Activated CD8-positive, alpha-beta T cell treated with anti-CD3 and anti-CD28 coated beads, Interleukin-2, amount 10 ng/mL, durations not matched to agents 7 days and 5 days (primary cell): Measurements from ENCODE around the gene MXI1. TPM values are rescaled to one million over a fixed set of nuclear protein-coding genes. Genes with fewer than 3 reads are reported as not detected.

Experiments used
- ATAC-seq: fragments of 150-1000 bp; cut with Tn5 transposase; one replicate; pipeline ENCODE4 v1.10.0; 2021; ENCODE audit warnings: moderate library complexity
- CTCF ChIA-PET: fragments of 350-600 bp; sonication (Branson Sonifier 250); formaldehyde crosslinking; loops from one replicate; lab custom pipeline; 2021; ENCODE audit warnings: antibody characterized with exemption; lab: Charles Lee
- POLR2A ChIA-PET: fragments of 350-600 bp; sonication (Branson Sonifier 250); formaldehyde crosslinking; loops from one replicate; lab custom pipeline; 2021; ENCODE audit warnings: antibody characterized with exemption; lab: Charles Lee
- DNase-seq: peaks from one replicate; pipeline ENCODE4 v3.0.0-alpha.2; 2020
- H3K27ac Mint-ChIP-seq: one replicate; pipeline ENCODE4 v1.8.0; 2021; ENCODE audit warnings: mild to moderate bottlenecking, mixed read lengths
- H3K27me3 Mint-ChIP-seq: one replicate; pipeline ENCODE4 v1.8.0; 2021; ENCODE audit warnings: low read depth, mixed read lengths
- H3K36me3 Mint-ChIP-seq: one replicate; pipeline ENCODE4 v1.8.0; 2021; ENCODE audit warnings: low read depth, mixed read lengths
- H3K4me1 Mint-ChIP-seq: one replicate; pipeline ENCODE4 v1.8.0; 2021; ENCODE audit warnings: low read depth, mixed read lengths
- H3K4me3 Mint-ChIP-seq: one replicate; pipeline ENCODE4 v1.8.0; 2021; ENCODE audit warnings: mild to moderate bottlenecking, mixed read lengths
- H3K9me3 Mint-ChIP-seq: one replicate; pipeline ENCODE4 v1.8.0; 2022; ENCODE audit warnings: mixed read lengths; ENCODE audit not compliant: insufficient read depth
- total RNA-seq, 2 experiments: library from RNA; stranded (reverse); gene quantifications; one replicate each; pipeline ENCODE4 v1.2.3, GENCODE V29; 2021

The MXI1 gene
- total RNA-seq, 2 experiments from 2014 or later = 11.3 to 12.3 TPM

GRCh38 chr10:110305767-110306451 is 98.5 kb downstream of the MXI1 start:
- ChIA-PET CTCF (interaction anchor here (0.7 to 5.8 kb wide), 33 partner anchors 10 to 547 kb away, joined by 3 to 64 read pairs (median 5); partner anchors contain the start of gene SMC3), POLR2A (interaction anchor here (0.8 to 2.2 kb wide), 6 partner anchors 10 to 241 kb away, joined by 3 to 10 read pairs (median 3); no protein-coding TSS in a partner anchor)
- Mint-ChIP-seq H3K27me3 (peaks cover 5% of the 10 kb centered on the region), H3K27ac (peak overlapping the region; percentile 97), H3K4me3 (peak overlapping the region; percentile 95), H3K9me3 (no peaks in the 10 kb centered on the region), H3K36me3 (peaks cover 31% of the 10 kb centered on the region), H3K4me1 (peaks cover 45% of the 10 kb centered on the region)
- ATAC-seq = peak; percentile 52
- peak; percentile 77 for DNase-seq

- ChIA-PET CTCF (interaction anchor here (0.7 to 5.8 kb wide), 23 partner anchors 16 to 375 kb away, joined by 3 to 64 read pairs (median 5); partner anchors contain the start of gene SMC3), POLR2A (interaction anchor here (0.9 kb wide), 1 partner anchor 195 kb away, joined by 3 read pairs; no protein-coding TSS in a partner anchor)
- H3K9me3 Mint-ChIP-seq = no peaks in the 10 kb centered on the region
- peaks cover 45% of the 10 kb centered on the region for H3K4me1 Mint-ChIP-seq
- no peak overlapping the region for H3K4me3 Mint-ChIP-seq
- ATAC-seq (no peak), DNase-seq (no peak)
- H3K36me3 Mint-ChIP-seq = peaks cover 26% of the 10 kb centered on the region
- H3K27ac Mint-ChIP-seq = no peak overlapping the region
- H3K27me3 Mint-ChIP-seq = peaks cover 5% of the 10 kb centered on the region
Measured at GRCh38 chr10:110306452-110306768, 99.0 kb downstream of the MXI1 start.

- no peak for ATAC-seq
- POLR2A ChIA-PET = no interaction called here
Measured at GRCh38 chr10:110307805-110308204, 100.4 kb downstream of the MXI1 start.

GRCh38 chr10:110310741-110311140 is 103.3 kb downstream of the MXI1 start:
- Mint-ChIP-seq H3K4me1 (peaks cover 25% of the 10 kb centered on the region), H3K9me3 (no peaks in the 10 kb centered on the region), H3K27ac (no peak overlapping the region), H3K27me3 (peaks cover 10% of the 10 kb centered on the region), H3K4me3 (no peak overlapping the region), H3K36me3 (no peaks in the 10 kb centered on the region)
- POLR2A ChIA-PET = interaction anchor here (1.3 kb wide), 1 partner anchor 192 kb away, joined by 3 read pairs; no protein-coding TSS in a partner anchor
- DNase-seq (no peak), ATAC-seq (no peak)
- CTCF ChIA-PET = interaction anchor here (0.6 to 2.3 kb wide), 17 partner anchors 43 to 569 kb away, joined by 3 to 17 read pairs (median 5); no protein-coding TSS in a partner anchor

More at GRCh38 chr10:110307805-110308204, 100.4 kb downstream of the MXI1 start:
- Mint-ChIP-seq H3K4me3 (no peak overlapping the region), H3K27ac (no peak overlapping the region), H3K36me3 (peaks cover 12% of the 10 kb centered on the region), H3K4me1 (peaks cover 36% of the 10 kb centered on the region), H3K9me3 (no peaks in the 10 kb centered on the region), H3K27me3 (peaks cover 6% of the 10 kb centered on the region)
- DNase-seq = no peak
- CTCF ChIA-PET = interaction anchor here (0.8 to 5.8 kb wide), 9 partner anchors 22 to 292 kb away, joined by 3 to 64 read pairs (median 31); partner anchors contain the start of gene SMC3

- peaks cover 13% of the 10 kb centered on the region for H3K27me3 Mint-ChIP-seq
- no peaks in the 10 kb centered on the region for H3K36me3 Mint-ChIP-seq
- no peak overlapping the region for H3K4me3 Mint-ChIP-seq
- ChIA-PET CTCF (interaction anchor here (1.0 to 3.4 kb wide), 14 partner anchors 44 to 289 kb away, joined by 3 to 25 read pairs (median 4); no protein-coding TSS in a partner anchor), POLR2A (no interaction called here)
- H3K9me3 Mint-ChIP-seq = no peaks in the 10 kb centered on the region
- no peak overlapping the region for H3K27ac Mint-ChIP-seq
- ATAC-seq = peak; percentile 69
- peak; percentile 47 for DNase-seq
- H3K4me1 Mint-ChIP-seq = peaks cover 18% of the 10 kb centered on the region
Measured at GRCh38 chr10:110311357-110311949, 104.0 kb downstream of the MXI1 start.

GRCh38 chr10:110312206-110312605 is 104.8 kb downstream of the MXI1 start:
- ChIA-PET CTCF (interaction anchor here (0.8 to 3.4 kb wide), 9 partner anchors 23 to 288 kb away, joined by 3 to 25 read pairs (median 4); no protein-coding TSS in a partner anchor), POLR2A (interaction anchor here (0.8 kb wide), 1 partner anchor 186 kb away, joined by 3 read pairs; no protein-coding TSS in a partner anchor)
- no peak for ATAC-seq
- Mint-ChIP-seq H3K4me1 (peaks cover 18% of the 10 kb centered on the region), H3K4me3 (no peak overlapping the region), H3K36me3 (no peaks in the 10 kb centered on the region), H3K9me3 (no peaks in the 10 kb centered on the region), H3K27me3 (peaks cover 13% of the 10 kb centered on the region), H3K27ac (no peak overlapping the region)
- no peak for DNase-seq

GRCh38 chr10:110313674-110314073 is 106.3 kb downstream of the MXI1 start:
- H3K4me3 Mint-ChIP-seq = no peak overlapping the region
- H3K27ac Mint-ChIP-seq = no peak overlapping the region
- ATAC-seq = no peak
- peaks cover 13% of the 10 kb centered on the region for H3K27me3 Mint-ChIP-seq
- H3K4me1 Mint-ChIP-seq = peaks cover 25% of the 10 kb centered on the region
- no peaks in the 10 kb centered on the region for H3K36me3 Mint-ChIP-seq
- ChIA-PET CTCF (interaction anchor here (0.8 to 3.4 kb wide), 9 partner anchors 13 to 286 kb away, joined by 3 to 25 read pairs (median 3); no protein-coding TSS in a partner anchor), POLR2A (interaction anchor here (0.7 kb wide), 1 partner anchor 648 kb away, joined by 3 read pairs; no protein-coding TSS in a partner anchor)
- H3K9me3 Mint-ChIP-seq = no peaks in the 10 kb centered on the region
- no peak for DNase-seq

- POLR2A ChIA-PET = no interaction called here
- no peak for ATAC-seq
- DNase-seq = no peak
- H3K9me3 Mint-ChIP-seq = no peaks in the 10 kb centered on the region
- H3K27me3 Mint-ChIP-seq = peaks cover 10% of the 10 kb centered on the region
- peaks cover 12% of the 10 kb centered on the region for H3K4me1 Mint-ChIP-seq
- H3K27ac Mint-ChIP-seq = no peak overlapping the region
- H3K4me3 Mint-ChIP-seq = no peak overlapping the region
- H3K36me3 Mint-ChIP-seq = no peaks in the 10 kb centered on the region
- CTCF ChIA-PET = interaction anchor here (1.0 to 1.4 kb wide), 2 partner anchors 35 to 229 kb away, joined by 3 to 5 read pairs; no protein-coding TSS in a partner anchor
Measured at GRCh38 chr10:110317866-110318850, 110.8 kb downstream of the MXI1 start.

GRCh38 chr10:110321869-110322620 is 114.6 kb downstream of the MXI1 start:
- Mint-ChIP-seq H3K4me3 (no peak overlapping the region), H3K9me3 (peaks cover 5% of the 10 kb centered on the region), H3K36me3 (peaks cover 5% of the 10 kb centered on the region), H3K27ac (no peak overlapping the region), H3K4me1 (peaks cover 18% of the 10 kb centered on the region), H3K27me3 (peaks cover 20% of the 10 kb centered on the region)
- ATAC-seq = no peak
- ChIA-PET POLR2A (interaction anchor here (0.6 kb wide), 1 partner anchor 248 kb away, joined by 3 read pairs; no protein-coding TSS in a partner anchor), CTCF (interaction anchor here (1.1 to 1.9 kb wide), 2 partner anchors 12 to 16 kb away, joined by 3 to 7 read pairs; no protein-coding TSS in a partner anchor)
- DNase-seq = no peak

- POLR2A ChIA-PET = interaction anchor here (0.6 kb wide), 1 partner anchor 93 kb away, joined by 3 read pairs; no protein-coding TSS in a partner anchor
- Mint-ChIP-seq H3K4me1 (peaks cover 13% of the 10 kb centered on the region), H3K4me3 (no peak overlapping the region)
Measured at GRCh38 chr10:110323503-110323902, 116.1 kb downstream of the MXI1 start.

More at GRCh38 chr10:110323503-110323902, 116.1 kb downstream of the MXI1 start:
- peaks cover 5% of the 10 kb centered on the region for H3K36me3 Mint-ChIP-seq
- peaks cover 24% of the 10 kb centered on the region for H3K27me3 Mint-ChIP-seq
- peaks cover 5% of the 10 kb centered on the region for H3K9me3 Mint-ChIP-seq
- CTCF ChIA-PET = interaction anchor here (1.5 to 2.8 kb wide), 4 partner anchors 10 to 223 kb away, joined by 4 to 10 read pairs (median 6); no protein-coding TSS in a partner anchor
- DNase-seq = no peak
- H3K27ac Mint-ChIP-seq = no peak overlapping the region
- ATAC-seq = no peak
